Measurements from ENCODE around the gene OR10A5.
"Not testable (repeated sequence)": the region's sequence is repeated elsewhere in the genome, so short reads cannot be mapped to it uniquely, and the experiment has no call there.

OR10A5 gene

DNA sequence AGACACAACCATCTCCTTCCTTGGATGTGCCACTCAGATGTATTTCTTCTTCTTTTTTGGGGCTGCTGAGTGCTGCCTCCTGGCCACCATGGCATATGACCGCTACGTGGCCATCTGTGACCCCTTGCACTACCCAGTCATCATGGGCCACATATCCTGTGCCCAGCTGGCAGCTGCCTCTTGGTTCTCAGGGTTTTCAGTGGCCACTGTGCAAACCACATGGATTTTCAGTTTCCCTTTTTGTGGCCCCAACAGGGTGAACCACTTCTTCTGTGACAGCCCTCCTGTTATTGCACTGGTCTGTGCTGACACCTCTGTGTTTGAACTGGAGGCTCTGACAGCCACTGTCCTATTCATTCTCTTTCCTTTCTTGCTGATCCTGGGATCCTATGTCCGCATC is 31.4 kb downstream of the OR10A5 start:
- no peak for FAIRE-seq

DNA sequence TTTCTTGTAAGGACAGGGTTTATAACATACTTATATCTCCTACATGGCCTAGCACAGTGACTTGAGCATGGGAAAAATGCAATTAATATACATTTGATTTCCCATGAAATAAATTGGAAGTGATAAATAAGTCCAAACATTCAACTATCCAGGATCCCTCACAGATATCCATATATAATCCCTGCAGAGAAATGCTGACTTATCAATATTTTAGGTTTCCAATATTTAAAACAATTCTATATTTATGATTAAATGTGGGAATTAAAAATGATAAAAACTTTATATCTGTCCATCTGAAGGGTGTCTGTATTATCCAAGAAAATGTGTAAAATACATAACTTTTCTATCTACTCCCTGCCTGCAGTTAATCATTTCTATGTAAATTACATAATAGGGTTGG is 37.3 kb downstream of the OR10A5 start:
- no peak for FAIRE-seq

GRCh38 chr11:6887711-6888110 is 42.2 kb downstream of the OR10A5 start:
- FAIRE-seq, result not testable (repeated sequence)

GRCh38 chr11:6888830-6889229 is 43.3 kb downstream of the OR10A5 start:
- FAIRE-seq, result no peak

GRCh38 chr11:6889835-6890234 is 44.4 kb downstream of the OR10A5 start:
- FAIRE-seq, result no peak

DNA sequence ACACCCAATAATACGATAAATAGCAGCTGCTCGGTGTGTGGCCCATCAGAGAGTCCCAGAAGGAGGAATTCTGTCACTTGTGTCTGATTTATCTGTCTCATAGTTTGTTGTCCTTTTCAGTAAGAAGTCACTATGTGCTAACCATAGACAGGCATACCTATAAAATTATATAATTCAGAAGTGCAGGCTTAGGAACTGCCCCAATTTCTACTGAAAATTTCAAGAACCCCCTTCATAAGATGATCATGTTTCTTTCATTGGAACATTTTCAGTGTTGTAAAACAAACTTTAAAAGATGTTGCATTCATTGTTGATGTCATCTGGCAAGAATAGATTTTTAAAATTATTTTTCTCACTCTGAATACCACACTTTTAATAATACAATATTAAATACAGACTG is 46.9 kb downstream of the OR10A5 start, which contains the start of gene OR2D2:
Gene OR2D2, minus strand, starts transcription at position 101 of the 400 bp plus-strand sequence. Its CDS starts 0 bp downstream, at position 101.
- FAIRE-seq, result no peak

- FAIRE-seq, result no peak
Observed at GRCh38 chr11:6894097-6894496, 48.6 kb downstream of the OR10A5 start.

GRCh38 chr11:6895010-6895409 is 49.5 kb downstream of the OR10A5 start:
- no peak for FAIRE-seq

All from A204.1 (cell line).